ENCODE data around the gene NDUFB8. TPM values are rescaled to one million over a fixed set of nuclear protein-coding genes. Genes with fewer than 3 reads are reported as not detected.

Gene NDUFB8
- total and polyA plus RNA-seq, 2 of the 4 experiments (the other 2 are of a cell fraction), result 99.1 to 265 TPM

DNA sequence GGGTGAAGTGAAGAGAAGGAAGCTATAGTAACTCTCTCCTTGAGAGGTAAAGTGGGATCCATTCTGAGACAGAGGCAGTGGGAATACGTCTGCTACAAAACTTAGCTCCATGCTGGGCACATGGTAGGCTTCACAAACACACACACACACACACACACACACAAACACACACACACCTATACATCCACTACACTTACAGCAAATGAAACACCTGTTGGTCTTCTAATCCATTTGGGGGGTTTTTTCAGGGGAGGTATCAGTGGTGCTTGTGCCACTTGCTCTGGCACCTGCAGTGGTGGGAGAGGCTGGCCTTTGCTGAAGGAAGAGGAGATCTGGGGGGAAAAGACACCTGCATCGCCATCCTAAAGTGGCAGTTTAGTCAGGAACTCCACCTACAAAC, 24.5 kb downstream of the NDUFB8 start:
- intact Hi-C loops (cut with micrococcal nuclease) (loop anchor here (10.0 kb wide), 1 partner anchor 200 kb away; no protein-coding TSS in a partner anchor), dilution Hi-C loops (cut with HindIII; ENCODE audit: low sequenced_read_pairs, unreplicated experiment) (no loop called here), in situ Hi-C loops (cut with MboI; ENCODE audit: low sequenced_read_pairs) (loop anchor here (5.0 kb wide), 2 partner anchors 73 to 163 kb away; no protein-coding TSS in a partner anchor)
- no peak for ATAC-seq (ENCODE audit: low read depth)
- no peak for TF ChIP-seq POLR2A (IDR thresholded peaks at IDR 0.05; ENCODE audit: low read depth, low read length)
- TF ChIP-seq, protein P1, sequence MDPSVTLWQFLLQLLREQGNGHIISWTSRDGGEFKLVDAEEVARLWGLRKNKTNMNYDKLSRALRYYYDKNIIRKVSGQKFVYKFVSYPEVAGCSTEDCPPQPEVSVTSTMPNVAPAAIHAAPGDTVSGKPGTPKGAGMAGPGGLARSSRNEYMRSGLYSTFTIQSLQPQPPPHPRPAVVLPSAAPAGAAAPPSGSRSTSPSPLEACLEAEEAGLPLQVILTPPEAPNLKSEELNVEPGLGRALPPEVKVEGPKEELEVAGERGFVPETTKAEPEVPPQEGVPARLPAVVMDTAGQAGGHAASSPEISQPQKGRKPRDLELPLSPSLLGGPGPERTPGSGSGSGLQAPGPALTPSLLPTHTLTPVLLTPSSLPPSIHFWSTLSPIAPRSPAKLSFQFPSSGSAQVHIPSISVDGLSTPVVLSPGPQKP (IDR thresholded peaks at IDR 0.05; ENCODE audit: borderline replicate concordance, low read depth, low read length), result no peak
- no peak for TF ChIP-seq MXI1 (IDR thresholded peaks at IDR 0.05; ENCODE audit: borderline replicate concordance, low read depth, low read length)
- TF ChIP-seq SMC3 (IDR thresholded peaks at IDR 0.05; ENCODE audit: low read depth, low read length), result no peak
- TF ChIP-seq BHLHE40 (IDR thresholded peaks at IDR 0.05; ENCODE audit: low read depth, low read length), result no peak
- TF ChIP-seq, protein P2, sequence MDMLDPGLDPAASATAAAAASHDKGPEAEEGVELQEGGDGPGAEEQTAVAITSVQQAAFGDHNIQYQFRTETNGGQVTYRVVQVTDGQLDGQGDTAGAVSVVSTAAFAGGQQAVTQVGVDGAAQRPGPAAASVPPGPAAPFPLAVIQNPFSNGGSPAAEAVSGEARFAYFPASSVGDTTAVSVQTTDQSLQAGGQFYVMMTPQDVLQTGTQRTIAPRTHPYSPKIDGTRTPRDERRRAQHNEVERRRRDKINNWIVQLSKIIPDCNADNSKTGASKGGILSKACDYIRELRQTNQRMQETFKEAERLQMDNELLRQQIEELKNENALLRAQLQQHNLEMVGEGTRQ (IDR thresholded peaks at IDR 0.05; ENCODE audit: low read depth, low read length), result no peak
- TF ChIP-seq NFE2L2 (IDR thresholded peaks at IDR 0.05; ENCODE audit: low read depth, low read length), result no peak
- no peak for TF ChIP-seq RAD21 (IDR thresholded peaks at IDR 0.05; ENCODE audit: low read length)
- no peak for TF ChIP-seq MAZ (IDR thresholded peaks at IDR 0.05; ENCODE audit: borderline replicate concordance, low read depth, low read length)
- no peak for TF ChIP-seq FOS (IDR thresholded peaks at IDR 0.05; ENCODE audit: low read depth, low read length)
- TF ChIP-seq CHD1 (IDR thresholded peaks at IDR 0.05; ENCODE audit: low read depth, low read length), result no peak
- TF ChIP-seq RFX5 (IDR thresholded peaks at IDR 0.05; ENCODE audit: low read depth, low read length), result no peak
- TF ChIP-seq, protein P3, sequence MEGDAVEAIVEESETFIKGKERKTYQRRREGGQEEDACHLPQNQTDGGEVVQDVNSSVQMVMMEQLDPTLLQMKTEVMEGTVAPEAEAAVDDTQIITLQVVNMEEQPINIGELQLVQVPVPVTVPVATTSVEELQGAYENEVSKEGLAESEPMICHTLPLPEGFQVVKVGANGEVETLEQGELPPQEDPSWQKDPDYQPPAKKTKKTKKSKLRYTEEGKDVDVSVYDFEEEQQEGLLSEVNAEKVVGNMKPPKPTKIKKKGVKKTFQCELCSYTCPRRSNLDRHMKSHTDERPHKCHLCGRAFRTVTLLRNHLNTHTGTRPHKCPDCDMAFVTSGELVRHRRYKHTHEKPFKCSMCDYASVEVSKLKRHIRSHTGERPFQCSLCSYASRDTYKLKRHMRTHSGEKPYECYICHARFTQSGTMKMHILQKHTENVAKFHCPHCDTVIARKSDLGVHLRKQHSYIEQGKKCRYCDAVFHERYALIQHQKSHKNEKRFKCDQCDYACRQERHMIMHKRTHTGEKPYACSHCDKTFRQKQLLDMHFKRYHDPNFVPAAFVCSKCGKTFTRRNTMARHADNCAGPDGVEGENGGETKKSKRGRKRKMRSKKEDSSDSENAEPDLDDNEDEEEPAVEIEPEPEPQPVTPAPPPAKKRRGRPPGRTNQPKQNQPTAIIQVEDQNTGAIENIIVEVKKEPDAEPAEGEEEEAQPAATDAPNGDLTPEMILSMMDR (conservative IDR thresholded peaks at IDR 0.05; ENCODE audit: low read depth, low read length), result no peak
- TF ChIP-seq MAFK (IDR thresholded peaks at IDR 0.05; ENCODE audit: low read depth, low read length), result no peak
- no peak for TF ChIP-seq RCOR1 (IDR thresholded peaks at IDR 0.05; ENCODE audit: insufficient replicate concordance, low read length)
- no peak for TF ChIP-seq CEBPB (IDR thresholded peaks at IDR 0.05; ENCODE audit: low read depth, low read length)
- no TSS peak for BruUV-seq (replicated peaks)
- CTCF ChIA-PET, result interaction anchor here (0.6 kb wide), 1 partner anchor 13 kb away, joined by 3 read pairs; no protein-coding TSS in a partner anchor
- WGBS, 2 experiments (ENCODE audit: extremely low coverage in 2 of 2, insufficient read length in 1 of 2), result no CpG with 5 or more reads among the region's 2 CpGs
- no peak overlapping the region for H3K14ac ChIP-seq (replicated peaks; ENCODE audit: low read depth, low read length)
- no peak overlapping the region for H2AK9ac ChIP-seq (replicated peaks; ENCODE audit: low read depth, low read length, poor library complexity)
- H3K4me1 ChIP-seq (ENCODE audit: control insufficient read depth, insufficient read depth, low read length), result peaks cover 1% of the 10 kb centered on the region; the same call in 1 of the 2 replicates
- no peak overlapping the region for H2BK20ac ChIP-seq (ENCODE audit: low read depth, low read length)
- no peak overlapping the region for H3K9ac ChIP-seq (ENCODE audit: low read depth, low read length)
- H2BK5ac ChIP-seq (ENCODE audit: low read depth, low read length, poor library complexity, severe bottlenecking), result no peak overlapping the region
- peaks cover 14% of the 10 kb centered on the region for H3K36me3 ChIP-seq (ENCODE audit: control insufficient read depth, insufficient read depth, low read length)
- no peaks in the 10 kb centered on the region for H3K79me1 ChIP-seq (ENCODE audit: low read depth in 1 of 2, low read length in 2 of 2)
- POLR2A ChIA-PET (ENCODE audit: unreplicated experiment), result no interaction called here
- no peak overlapping the region for H4K8ac ChIP-seq (ENCODE audit: low read depth in 2 of 2, low read length in 2 of 2)
- no peak overlapping the region for H2BK120ac ChIP-seq (ENCODE audit: low read depth, low read length)
- no peaks in the 10 kb centered on the region for H4K20me1 ChIP-seq (ENCODE audit: insufficient read depth, low read length)
- H3K27me3 ChIP-seq (ENCODE audit: control insufficient read depth, insufficient read depth, low read length), result no peaks in the 10 kb centered on the region
- H2AK5ac ChIP-seq (ENCODE audit: low read depth, low read length), result no peak overlapping the region
- no peak overlapping the region for H4K91ac ChIP-seq (ENCODE audit: insufficient read depth, low read depth, low read length)
- peaks cover 3% of the 10 kb centered on the region; the same call in 1 of the 2 replicates for H3K9me1 ChIP-seq (ENCODE audit: insufficient read depth, low read length)
- no peak overlapping the region for H3K4me3 ChIP-seq (ENCODE audit: insufficient read depth, low read depth, low read length)
- no peak overlapping the region for H2AFZ ChIP-seq (replicated peaks; ENCODE audit: low read length, poor library complexity)
- H3K18ac ChIP-seq (ENCODE audit: low read depth, low read length), result no peak overlapping the region
- DNase-seq, result no peak
- no peak overlapping the region for H3K23ac ChIP-seq (ENCODE audit: low read depth, low read length)
- H3K56ac ChIP-seq (ENCODE audit: extremely low read depth, insufficient read depth, low read length), result no peak overlapping the region
- no peak overlapping the region for H3K4me2 ChIP-seq (ENCODE audit: low read depth, low read length)
- H3K9me3 ChIP-seq (ENCODE audit: control insufficient read depth, insufficient read depth, low read length), result no peaks in the 10 kb centered on the region
- no peak overlapping the region for H4K5ac ChIP-seq (ENCODE audit: low read depth, low read length)
- H3K27ac ChIP-seq (ENCODE audit: insufficient read depth, low read length), result no peak overlapping the region
- H3K4ac ChIP-seq (ENCODE audit: low read depth, low read length), result no peak overlapping the region
- H2BK15ac ChIP-seq (ENCODE audit: low read depth, low read length), result no peak overlapping the region

All from IMR-90 (cell line).